ENCODE results near the gene TYW1.
"Not testable (repeated sequence)": the region's sequence is repeated elsewhere in the genome, so short reads cannot be mapped to it uniquely, and the experiment has no call there.

- not testable (repeated sequence) for TF ChIP-seq TRIM28 (IDR thresholded peaks at IDR 0.05; ENCODE audit: borderline replicate concordance, low read length); KLF1 (tag by site-specific recombination; IDR thresholded peaks at IDR 0.05); ZBTB26 (tag by site-specific recombination; optimal IDR thresholded peaks at IDR 0.05)
Observed at GRCh38 chr7:67196176-67196575, 199.5 kb downstream of the TYW1 start.

Measured in HEK293 (cell line).